ENCODE results near the gene NRTN. TPM values are rescaled to one million over a fixed set of nuclear protein-coding genes. Genes with fewer than 3 reads are reported as not detected.
"Not testable (repeated sequence)": the region's sequence is repeated elsewhere in the genome, so short reads cannot be mapped to it uniquely, and the experiment has no call there.

NRTN gene
- total RNA-seq, 1 donor from 2014 or later = 2.8 TPM

DNA sequence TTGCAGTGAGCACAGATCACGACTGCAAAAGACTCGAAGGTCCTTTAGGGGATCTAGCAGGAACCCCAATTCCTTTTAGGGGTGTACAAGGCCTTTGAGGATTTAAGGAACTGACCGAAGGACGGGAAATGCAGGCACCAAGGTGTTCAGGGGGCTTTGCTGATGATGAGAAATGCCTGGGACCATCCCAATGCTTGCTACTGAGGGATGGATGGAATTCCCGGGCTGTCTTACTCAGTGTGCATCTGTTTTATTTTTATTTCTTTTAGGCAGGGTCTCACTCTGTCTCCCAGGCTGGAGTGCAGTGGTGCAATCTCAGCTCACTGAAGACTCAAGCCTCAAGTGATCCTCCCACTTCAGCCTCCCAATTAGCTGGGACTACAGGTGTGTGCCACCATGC is 31.6 kb upstream of the NRTN start:
- Mint-ChIP-seq H3K4me3 (no peak overlapping the region), H3K36me3 (no peaks in the 10 kb centered on the region), H3K4me1 (no peaks in the 10 kb centered on the region), H3K9me3 (no peaks in the 10 kb centered on the region), H3K27me3 (ENCODE audit: low read depth) (no peaks in the 10 kb centered on the region), H3K27ac (no peak overlapping the region)
- TF ChIP-seq, protein P1, sequence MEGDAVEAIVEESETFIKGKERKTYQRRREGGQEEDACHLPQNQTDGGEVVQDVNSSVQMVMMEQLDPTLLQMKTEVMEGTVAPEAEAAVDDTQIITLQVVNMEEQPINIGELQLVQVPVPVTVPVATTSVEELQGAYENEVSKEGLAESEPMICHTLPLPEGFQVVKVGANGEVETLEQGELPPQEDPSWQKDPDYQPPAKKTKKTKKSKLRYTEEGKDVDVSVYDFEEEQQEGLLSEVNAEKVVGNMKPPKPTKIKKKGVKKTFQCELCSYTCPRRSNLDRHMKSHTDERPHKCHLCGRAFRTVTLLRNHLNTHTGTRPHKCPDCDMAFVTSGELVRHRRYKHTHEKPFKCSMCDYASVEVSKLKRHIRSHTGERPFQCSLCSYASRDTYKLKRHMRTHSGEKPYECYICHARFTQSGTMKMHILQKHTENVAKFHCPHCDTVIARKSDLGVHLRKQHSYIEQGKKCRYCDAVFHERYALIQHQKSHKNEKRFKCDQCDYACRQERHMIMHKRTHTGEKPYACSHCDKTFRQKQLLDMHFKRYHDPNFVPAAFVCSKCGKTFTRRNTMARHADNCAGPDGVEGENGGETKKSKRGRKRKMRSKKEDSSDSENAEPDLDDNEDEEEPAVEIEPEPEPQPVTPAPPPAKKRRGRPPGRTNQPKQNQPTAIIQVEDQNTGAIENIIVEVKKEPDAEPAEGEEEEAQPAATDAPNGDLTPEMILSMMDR (IDR thresholded peaks at IDR 0.05; ENCODE audit: unreplicated experiment) = no peak
- DNase-seq (ENCODE audit: low spot score in 2 of 2, unreplicated experiment in 2 of 2) = no peak

DNA sequence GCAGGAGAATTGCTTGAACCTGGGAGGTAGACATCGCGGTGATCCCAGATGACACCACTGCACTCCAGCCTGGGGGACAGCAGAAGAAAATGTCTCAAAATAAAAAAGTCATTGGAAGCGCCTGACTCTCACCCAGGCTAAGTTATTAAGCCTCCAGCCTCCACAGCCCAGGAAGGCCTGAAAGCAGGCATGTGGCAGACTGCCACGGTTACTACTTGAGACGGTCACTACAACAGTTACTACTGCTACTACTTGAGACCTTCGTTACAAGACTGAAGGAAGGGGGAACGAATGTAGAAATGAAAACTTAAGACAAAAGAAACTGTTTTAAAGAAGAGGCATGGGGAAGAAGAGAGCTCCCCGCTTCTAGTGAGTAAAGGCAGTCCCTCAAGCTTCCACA is 29.9 kb upstream of the NRTN start:
- H3K4me3 Mint-ChIP-seq = no peak overlapping the region
- TF ChIP-seq, protein P1 (IDR thresholded peaks at IDR 0.05; ENCODE audit: unreplicated experiment) = no peak
- DNase-seq (ENCODE audit: low spot score in 2 of 2, unreplicated experiment in 2 of 2) = no peak
- no peaks in the 10 kb centered on the region for H3K4me1 Mint-ChIP-seq
- H3K27me3 Mint-ChIP-seq (ENCODE audit: low read depth) = no peaks in the 10 kb centered on the region
- H3K27ac Mint-ChIP-seq = no peak overlapping the region
- H3K36me3 Mint-ChIP-seq = no peaks in the 10 kb centered on the region
- H3K9me3 Mint-ChIP-seq = no peaks in the 10 kb centered on the region

DNA sequence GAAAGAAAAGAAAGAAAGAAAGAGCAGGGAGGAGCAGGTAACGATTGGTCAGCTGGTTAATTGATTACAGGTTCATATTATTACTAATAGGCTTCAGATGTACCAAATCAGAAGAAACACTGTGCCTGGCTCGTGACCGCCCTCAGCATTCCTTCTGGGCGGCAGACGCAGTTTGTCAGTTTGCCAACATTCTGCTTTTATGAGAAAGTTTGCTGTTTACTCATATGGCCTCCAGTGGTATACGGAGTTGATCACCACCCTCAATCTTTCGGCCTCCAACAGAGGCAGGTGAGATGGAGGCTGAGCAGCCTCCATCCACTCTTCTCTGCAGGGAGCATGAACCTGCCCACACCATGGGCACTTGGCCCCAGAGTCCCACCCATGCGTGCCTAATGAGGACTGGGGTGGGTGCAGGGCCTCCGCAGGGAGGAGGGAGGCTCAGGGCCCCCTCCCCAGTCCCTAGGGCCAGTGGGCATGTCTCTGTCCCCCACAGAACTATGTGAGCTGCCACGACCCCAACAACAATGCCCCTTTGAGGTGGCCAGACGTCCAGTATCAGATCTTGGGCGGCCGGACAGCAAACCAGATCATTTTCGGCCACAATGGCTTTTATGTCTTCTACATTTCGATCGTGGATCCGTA is 29.1 kb upstream of the NRTN start:
- Mint-ChIP-seq H3K4me3 (no peak overlapping the region), H3K36me3 (no peaks in the 10 kb centered on the region), H3K9me3 (no peaks in the 10 kb centered on the region), H3K27me3 (ENCODE audit: low read depth) (no peaks in the 10 kb centered on the region), H3K27ac (no peak overlapping the region), H3K4me1 (no peaks in the 10 kb centered on the region)
- TF ChIP-seq, protein P1 (IDR thresholded peaks at IDR 0.05; ENCODE audit: unreplicated experiment) = no peak
- DNase-seq (ENCODE audit: low spot score in 2 of 2, unreplicated experiment in 2 of 2) = no peak

DNA sequence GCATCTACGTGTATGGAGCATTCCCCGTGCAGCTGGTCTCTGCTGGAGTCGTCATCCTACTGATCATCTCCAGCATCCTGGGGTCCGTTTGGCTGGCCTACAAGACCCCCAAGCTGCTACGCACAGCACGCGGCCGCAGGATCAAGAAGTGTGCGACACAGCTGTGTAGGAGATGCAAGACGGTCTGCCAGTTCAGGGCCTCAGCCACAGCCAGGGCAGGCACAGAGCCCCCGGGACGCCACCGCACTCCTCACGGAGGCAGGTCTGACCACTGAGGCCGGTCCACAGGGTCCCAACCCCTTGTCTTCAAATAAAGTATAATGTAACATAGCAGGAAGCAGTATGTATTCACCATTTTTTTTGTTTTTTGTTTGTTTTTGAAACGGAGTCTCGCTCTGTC is 26.5 kb upstream of the NRTN start:
- no peaks in the 10 kb centered on the region for H3K4me1 Mint-ChIP-seq
- H3K36me3 Mint-ChIP-seq = no peaks in the 10 kb centered on the region
- H3K9me3 Mint-ChIP-seq = no peaks in the 10 kb centered on the region
- no peak overlapping the region for H3K27ac Mint-ChIP-seq
- no peak overlapping the region for H3K4me3 Mint-ChIP-seq
- no peak for DNase-seq (ENCODE audit: low spot score in 2 of 2, unreplicated experiment in 2 of 2)
- TF ChIP-seq, protein P1 (IDR thresholded peaks at IDR 0.05; ENCODE audit: unreplicated experiment) = no peak
- no peaks in the 10 kb centered on the region for H3K27me3 Mint-ChIP-seq (ENCODE audit: low read depth)

DNA sequence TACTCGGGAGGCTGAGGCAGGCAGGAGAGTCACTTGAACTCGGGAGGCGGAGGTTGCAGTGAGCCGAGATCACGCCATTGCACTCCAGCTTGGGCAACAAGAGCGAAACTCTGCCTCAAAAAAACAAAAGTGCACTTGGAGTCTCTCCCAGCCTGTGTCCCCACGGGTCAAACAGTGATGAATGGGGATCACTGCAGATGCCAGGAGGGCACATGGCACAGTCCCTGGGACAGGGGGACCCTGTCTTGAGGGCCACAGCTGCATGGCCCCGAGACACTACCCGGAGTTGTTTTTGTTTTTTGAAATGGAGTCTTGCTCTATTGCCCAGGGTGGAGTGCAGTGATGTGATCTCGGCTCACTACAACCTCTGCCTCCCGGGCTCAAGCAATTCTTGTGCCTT is 24.0 kb upstream of the NRTN start:
- DNase-seq (ENCODE audit: low spot score in 2 of 2, unreplicated experiment in 2 of 2); H3K9me3 Mint-ChIP-seq; H3K4me3 Mint-ChIP-seq; H3K36me3 Mint-ChIP-seq; H3K27ac Mint-ChIP-seq; H3K4me1 Mint-ChIP-seq; H3K27me3 Mint-ChIP-seq (ENCODE audit: low read depth): not testable (repeated sequence)

DNA sequence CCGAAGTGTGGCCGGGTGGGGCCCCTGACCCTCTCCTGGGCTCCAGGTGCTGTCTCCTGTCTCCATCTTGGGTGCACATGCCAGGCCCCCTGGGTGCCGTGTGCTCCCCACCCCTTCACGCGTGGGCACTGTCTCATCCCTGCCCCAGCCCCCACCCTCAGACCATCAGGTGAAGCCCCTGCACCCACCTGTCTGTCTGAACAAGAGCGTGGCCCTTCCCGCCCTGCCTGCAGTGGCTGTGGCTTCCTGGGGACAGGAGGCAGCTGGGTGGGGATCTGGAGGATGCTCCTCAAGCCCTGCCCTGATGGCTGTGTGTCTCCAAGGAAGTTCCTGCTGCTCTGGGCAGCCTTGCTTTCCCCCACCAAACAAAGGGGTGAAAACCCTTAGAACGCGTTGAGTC is 22.5 kb upstream of the NRTN start:
- Mint-ChIP-seq H3K36me3 (peaks cover 17% of the 10 kb centered on the region), H3K4me1 (no peaks in the 10 kb centered on the region)

More for the DNA sequence above, 22.5 kb upstream of the NRTN start:
- no peaks in the 10 kb centered on the region for H3K9me3 Mint-ChIP-seq
- TF ChIP-seq, protein P1 (IDR thresholded peaks at IDR 0.05; ENCODE audit: unreplicated experiment) = no peak
- no peak for DNase-seq (ENCODE audit: low spot score in 2 of 2, unreplicated experiment in 2 of 2)
- no peak overlapping the region for H3K27ac Mint-ChIP-seq
- no peak overlapping the region for H3K4me3 Mint-ChIP-seq
- H3K27me3 Mint-ChIP-seq (ENCODE audit: low read depth) = no peaks in the 10 kb centered on the region

Measured in mesothelial cell of epicardium (in vitro differentiated cells).